HCT116 (cell line): Measurements from ENCODE around the gene OSER1. TPM values are rescaled to one million over a fixed set of nuclear protein-coding genes. Genes with fewer than 3 reads are reported as not detected.

ENCODE experiments used
- ATAC-seq: fragments of 200-7000 bp; cut with Tn5 transposase; 2 replicates; pipeline ENCODE4 v1.9.1; 2020; ENCODE audit warnings: mild to moderate bottlenecking, moderate library complexity
- BruUV-seq: library from RNA; stranded (reverse); fragments of 400-500 nt; replicated peaks from 2 replicates; lab custom pipeline; 2021; lab: Mats Ljungman, UMichigan
- CTCF ChIA-PET: fragments of 300-600 bp; sonication (Branson Sonifier 250); formaldehyde crosslinking; loops from one replicate; lab custom pipeline; 2021; ENCODE audit warnings: antibody characterized with exemption; lab: Charles Lee
- POLR2A ChIA-PET: fragments of 300-600, 350-600 bp; sonication (Branson Sonifier 250); formaldehyde crosslinking; loops from one replicate; lab custom pipeline; 2021; ENCODE audit warnings: antibody characterized with exemption; lab: Charles Lee
- RAD21 ChIA-PET, 2 experiments: fragments of 300-600 bp; sonication (Branson Sonifier 250); formaldehyde crosslinking; loops; one replicate each; lab custom pipeline; 2023; ENCODE audit warnings: low total read pairs in 2 of 2; ENCODE audit not compliant: uncharacterized antibody in 2 of 2, unreplicated experiment in 2 of 2, low non-redundant PET in 1 of 2; lab: Charles Lee
- DNase-seq: peaks from one replicate; pipeline ENCODE4 v3.0.0-alpha.2; 2010; ENCODE audit warnings: low read depth, low spot score
- H2AFZ ChIP-seq: fragments of 200-600 bp; shearing (Covaris generic), sonication (generic); 2 replicates; pipeline ENCODE4 v1.6.1; 2017; ENCODE audit warnings: low read depth, mixed run types, mixed read lengths, antibody characterized with exemption, low read length; ENCODE audit not compliant: poor library complexity, severe bottlenecking
- H3K27ac ChIP-seq: 2 replicates; pipeline ENCODE4 v1.5.1; 2012; ENCODE audit warnings: low read depth, low read length
- H3K27me3 ChIP-seq: fragments of 200-600 bp; sonication (generic); 2 replicates; pipeline ENCODE4 v1.6.1; 2016; ENCODE audit warnings: mixed run types, low read length, mixed read lengths; ENCODE audit not compliant: insufficient read depth
- H3K36me3 ChIP-seq, 2 experiments: fragments of 200-500 bp in 1 of 2; fragments of 200-600 bp in 1 of 2; sonication (Bioruptor generic) in 1 of 2; sonication (generic) in 1 of 2; 2 replicates each; pipeline versions ENCODE4 v1.5.1 to v1.6.1; 2014 to 2016; ENCODE audit warnings: low read length in 2 of 2, inconsistent platforms in 1 of 2, mixed read lengths in 1 of 2, mixed run types in 1 of 2; ENCODE audit not compliant: insufficient read depth in 2 of 2, control insufficient read depth in 1 of 2
- H3K4me1 ChIP-seq, 2 experiments: fragments of 200-600 bp in 1 of 2; sonication (generic) in 1 of 2; 2 replicates each; pipeline versions ENCODE4 v1.5.1 to v1.6.1; 2012 to 2017; ENCODE audit warnings: low read length in 2 of 2, inconsistent platforms in 1 of 2, mild to moderate bottlenecking in 1 of 2, mixed read lengths in 1 of 2, mixed run types in 1 of 2, moderate library complexity in 1 of 2; ENCODE audit not compliant: insufficient read depth in 2 of 2, control insufficient read depth in 1 of 2
- H3K4me2 ChIP-seq: fragments of 200-600 bp; sonication (generic); 2 replicates; pipeline ENCODE4 v1.6.1; 2017; ENCODE audit warnings: mixed run types, low read length, mixed read lengths
- H3K4me3 ChIP-seq, 2 experiments: fragments of 200-600 bp in 1 of 2; sonication (generic) in 1 of 2; replicated peaks in 1 of 2; 2 replicates each; pipeline ENCODE4 v1.5.1; 2011 to 2016; ENCODE audit warnings: low read length in 2 of 2, control low read depth in 1 of 2, low read depth in 1 of 2, mild to moderate bottlenecking in 1 of 2, mixed read lengths in 1 of 2, mixed run types in 1 of 2
- H3K79me2 ChIP-seq: fragments of 200-600 bp; sonication (generic); 2 replicates; pipeline ENCODE4 v1.6.1; 2017; ENCODE audit warnings: mild to moderate bottlenecking, mixed run types, low read length, moderate library complexity, mixed read lengths; ENCODE audit not compliant: insufficient read depth
- H3K9ac ChIP-seq: fragments of 200-600 bp; sonication (generic); 2 replicates; pipeline ENCODE4 v1.6.1; 2016; ENCODE audit warnings: low read length, mixed read lengths
- H3K9me2 ChIP-seq: fragments of 200-600 bp; sonication (generic), shearing (Covaris generic); 2 replicates; pipeline ENCODE4 v1.6.1; 2017; ENCODE audit warnings: mixed run types, mild to moderate bottlenecking, moderate library complexity; ENCODE audit not compliant: insufficient read depth
- H3K9me3 ChIP-seq, 2 experiments: fragments of 200-500 bp in 1 of 2; fragments of 200-600 bp in 1 of 2; sonication (Bioruptor generic) in 1 of 2; sonication (generic) in 1 of 2; 2 replicates each; pipeline ENCODE4 v1.6.1; 2014 to 2017; ENCODE audit warnings: low read length in 2 of 2, mixed read lengths in 2 of 2, inconsistent platforms in 1 of 2, low read depth in 1 of 2, mild to moderate bottlenecking in 1 of 2, mixed run types in 1 of 2, moderate library complexity in 1 of 2; ENCODE audit not compliant: control insufficient read depth in 1 of 2, insufficient read depth in 1 of 2
- H4K20me1 ChIP-seq: fragments of 200-600 bp; sonication (generic), shearing (Covaris generic); 2 replicates; pipeline ENCODE4 v1.6.1; 2017; ENCODE audit warnings: mixed run types, mild to moderate bottlenecking, moderate library complexity; ENCODE audit not compliant: insufficient read depth
- CBX3 ChIP-seq: IDR thresholded peaks from 2 replicates; pipeline ENCODE4 v1.6.1; 2012; ENCODE audit warnings: low read depth
- CEBPB ChIP-seq: IDR thresholded peaks from 2 replicates; pipeline ENCODE4 v1.6.1; 2012; ENCODE audit warnings: low read depth
- ELF1 ChIP-seq: IDR thresholded peaks from 2 replicates; pipeline ENCODE4 v1.6.1; 2012; ENCODE audit warnings: low read depth, borderline replicate concordance
- EZH2 ChIP-seq: fragments of 200-600 bp; sonication (generic); IDR thresholded peaks from 2 replicates; pipeline ENCODE4 v1.6.1; 2017; ENCODE audit warnings: antibody characterized with exemption, mixed run types
- EZH2phosphoT487 ChIP-seq: fragments of 200-600 bp; IDR thresholded peaks from 2 replicates; pipeline ENCODE4 v1.6.1; 2018; ENCODE audit warnings: antibody characterized with exemption, borderline replicate concordance
- FOSL1 ChIP-seq: IDR thresholded peaks from 2 replicates; pipeline ENCODE4 v1.6.1; 2012; ENCODE audit warnings: low read depth
- JUND ChIP-seq: IDR thresholded peaks from 2 replicates; pipeline ENCODE4 v1.6.1; 2012
- POLR2AphosphoS5 ChIP-seq: IDR thresholded peaks from 2 replicates; pipeline ENCODE4 v1.6.1; 2011; ENCODE audit warnings: mild to moderate bottlenecking, low read depth, low read length, moderate library complexity
- RAD21 ChIP-seq: IDR thresholded peaks from 2 replicates; pipeline ENCODE4 v1.6.1; 2012; ENCODE audit warnings: low read depth, mild to moderate bottlenecking
- SIN3A ChIP-seq: IDR thresholded peaks from 2 replicates; pipeline ENCODE4 v1.6.1; 2012; ENCODE audit warnings: low read depth
- SP1 ChIP-seq: IDR thresholded peaks from 2 replicates; pipeline ENCODE4 v1.6.1; 2012; ENCODE audit warnings: low read depth
- SRF ChIP-seq: IDR thresholded peaks from 2 replicates; pipeline ENCODE4 v1.6.1; 2012; ENCODE audit warnings: low read depth
- TCF7L2 ChIP-seq: IDR thresholded peaks from 2 replicates; pipeline ENCODE4 v1.7.0; 2011; ENCODE audit warnings: borderline replicate concordance, inconsistent platforms; ENCODE audit not compliant: insufficient read depth, insufficient read length; ENCODE audit errors: extremely low read depth
- YY1 ChIP-seq: IDR thresholded peaks from 2 replicates; pipeline ENCODE4 v1.6.1; 2011; ENCODE audit warnings: low read length, low read depth, moderate library complexity, mild to moderate bottlenecking; ENCODE audit not compliant: insufficient replicate concordance; ENCODE audit errors: extremely low read depth
- ZFX ChIP-seq: fragments of 450-650 bp; IDR thresholded peaks from 2 replicates; pipeline ENCODE4 v1.6.1; 2017
- ZNF274 ChIP-seq: fragments of 200-500 bp; sonication (Bioruptor generic); IDR thresholded peaks from 2 replicates; pipeline ENCODE4 v1.6.1; 2014; ENCODE audit warnings: mild to moderate bottlenecking, low read depth, low read length, inconsistent platforms
- intact Hi-C: fragments of 100-400 bp; cut with micrococcal nuclease; formaldehyde crosslinking; loops from 2 replicates; pipeline ENCODE4 v1.10.0; 2022
- total RNA-seq: library from RNA; stranded (reverse); gene quantifications from one replicate; pipeline ENCODE4 v1.2.1, GENCODE V29; 2021; ENCODE audit not compliant: unreplicated experiment
- TF ChIP-seq, protein P1 (sequence below): IDR thresholded peaks from 2 replicates; pipeline ENCODE4 v1.6.1; 2012
- TF ChIP-seq, protein P2 (sequence below): IDR thresholded peaks from 2 replicates; pipeline ENCODE4 v1.6.1; 2011; ENCODE audit warnings: mild to moderate bottlenecking, low read length, moderate library complexity; ENCODE audit not compliant: insufficient replicate concordance; ENCODE audit errors: extremely low read depth

OSER1 gene
- total RNA-seq, 1 experiment from 2014 or later, result 28.4 TPM

DNA sequence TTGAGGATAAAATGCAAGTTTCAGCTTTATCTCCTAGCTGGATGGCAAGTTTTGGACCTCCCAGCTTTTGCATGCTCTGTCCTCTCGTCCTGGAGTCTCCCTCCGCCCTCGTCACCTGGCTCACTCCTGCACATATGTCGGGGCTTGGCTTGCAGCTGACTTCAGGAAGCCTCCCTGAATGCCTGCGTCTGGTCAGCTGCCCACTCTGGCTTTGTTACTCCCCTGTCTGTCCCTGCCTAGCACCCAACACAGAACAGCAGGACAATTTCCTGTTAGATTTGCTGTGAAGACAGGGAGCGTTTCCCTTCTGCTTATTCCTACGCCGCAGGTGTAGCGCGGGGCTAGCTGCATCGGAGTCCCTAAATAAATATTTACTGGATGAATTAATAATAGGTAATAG is 29.0 kb downstream of the OSER1 start:
- CTCF ChIA-PET, result no interaction called here
- POLR2A ChIA-PET, result no interaction called here
- intact Hi-C loops, result no loop called here
- DNase-seq, result no peak
- BruUV-seq, result no TSS peak
- no peak for ATAC-seq
- no peak overlapping the region for H3K4me3 ChIP-seq
- peaks cover under 1 to 2% of the 10 kb centered on the region in 2 experiments; a peak in 2 of 4 replicates for H3K4me1 ChIP-seq
- no peak overlapping the region for H2AFZ ChIP-seq
- H3K79me2 ChIP-seq, result no peaks in the 10 kb centered on the region
- H3K9me3 ChIP-seq, result no peaks in the 10 kb centered on the region
- H3K27ac ChIP-seq, result no peak overlapping the region
- H3K9ac ChIP-seq, result no peak overlapping the region
- H3K36me3 ChIP-seq, result no peaks in the 10 kb centered on the region
- no peaks in the 10 kb centered on the region for H3K27me3 ChIP-seq
- RAD21 ChIA-PET, result no interaction called here
- no peak overlapping the region for H3K4me2 ChIP-seq
- TF ChIP-seq SRF, result no peak
- TF ChIP-seq, protein P1, sequence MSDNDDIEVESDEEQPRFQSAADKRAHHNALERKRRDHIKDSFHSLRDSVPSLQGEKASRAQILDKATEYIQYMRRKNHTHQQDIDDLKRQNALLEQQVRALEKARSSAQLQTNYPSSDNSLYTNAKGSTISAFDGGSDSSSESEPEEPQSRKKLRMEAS, result no peak
- no peak for TF ChIP-seq ZNF274
- TF ChIP-seq EZH2phosphoT487, result no peak
- TF ChIP-seq ELF1, result no peak
- TF ChIP-seq TCF7L2, result no peak
- no peaks in the 10 kb centered on the region for H4K20me1 ChIP-seq
- H3K9me2 ChIP-seq, result no peaks in the 10 kb centered on the region

DNA sequence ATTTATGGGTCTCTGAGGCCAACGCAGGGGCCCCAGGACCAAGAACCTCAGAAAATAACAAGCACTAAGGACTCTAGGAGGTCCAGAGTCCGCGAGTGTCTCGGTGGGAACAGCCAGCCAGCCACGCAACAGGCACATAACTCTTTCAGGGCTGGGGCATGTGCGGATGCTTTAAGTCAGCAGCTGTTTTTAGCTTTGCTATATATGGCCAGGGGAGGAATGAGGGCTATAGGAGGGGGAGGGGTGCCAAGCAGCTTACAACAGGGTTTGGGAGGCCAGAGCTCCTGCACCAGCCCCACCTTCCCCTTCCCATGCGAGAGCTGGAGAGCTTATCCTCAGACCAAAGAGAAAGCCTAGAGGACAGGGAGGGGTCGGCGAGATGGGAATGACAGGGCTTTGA is 29.8 kb downstream of the OSER1 start:
- no peak overlapping the region for H3K27ac ChIP-seq
- no peaks in the 10 kb centered on the region for H3K36me3 ChIP-seq
- H3K9ac ChIP-seq, result no peak overlapping the region
- DNase-seq (no peak), ATAC-seq (no peak)
- ChIA-PET CTCF (interaction anchor here (0.7 kb wide), 2 partner anchors 9 to 64 kb away, joined by 4 read pairs; no protein-coding TSS in a partner anchor), POLR2A (no interaction called here), RAD21 (no interaction called here)
- no peak overlapping the region for H3K4me2 ChIP-seq
- no TSS peak for BruUV-seq
- no peaks in the 10 kb centered on the region for H3K4me1 ChIP-seq
- no peaks in the 10 kb centered on the region for H3K27me3 ChIP-seq
- H3K4me3 ChIP-seq, result no peak overlapping the region
- H3K79me2 ChIP-seq, result no peaks in the 10 kb centered on the region
- H4K20me1 ChIP-seq, result no peaks in the 10 kb centered on the region
- no peaks in the 10 kb centered on the region for H3K9me3 ChIP-seq
- H2AFZ ChIP-seq, result no peak overlapping the region
- intact Hi-C loops, result no loop called here
- H3K9me2 ChIP-seq, result no peaks in the 10 kb centered on the region
- TF ChIP-seq POLR2AphosphoS5 (no peak), EZH2 (no peak), RAD21 (no peak), JUND (no peak), ZNF274 (no peak), YY1 (no peak), CBX3 (no peak), TCF7L2 (no peak), CEBPB (no peak), SP1 (no peak), ZFX (no peak), EZH2phosphoT487 (no peak), FOSL1 (no peak), SIN3A (no peak)
- TF ChIP-seq, protein P2, sequence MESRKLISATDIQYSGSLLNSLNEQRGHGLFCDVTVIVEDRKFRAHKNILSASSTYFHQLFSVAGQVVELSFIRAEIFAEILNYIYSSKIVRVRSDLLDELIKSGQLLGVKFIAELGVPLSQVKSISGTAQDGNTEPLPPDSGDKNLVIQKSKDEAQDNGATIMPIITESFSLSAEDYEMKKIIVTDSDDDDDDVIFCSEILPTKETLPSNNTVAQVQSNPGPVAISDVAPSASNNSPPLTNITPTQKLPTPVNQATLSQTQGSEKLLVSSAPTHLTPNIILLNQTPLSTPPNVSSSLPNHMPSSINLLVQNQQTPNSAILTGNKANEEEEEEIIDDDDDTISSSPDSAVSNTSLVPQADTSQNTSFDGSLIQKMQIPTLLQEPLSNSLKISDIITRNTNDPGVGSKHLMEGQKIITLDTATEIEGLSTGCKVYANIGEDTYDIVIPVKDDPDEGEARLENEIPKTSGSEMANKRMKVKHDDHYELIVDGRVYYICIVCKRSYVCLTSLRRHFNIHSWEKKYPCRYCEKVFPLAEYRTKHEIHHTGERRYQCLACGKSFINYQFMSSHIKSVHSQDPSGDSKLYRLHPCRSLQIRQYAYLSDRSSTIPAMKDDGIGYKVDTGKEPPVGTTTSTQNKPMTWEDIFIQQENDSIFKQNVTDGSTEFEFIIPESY, result no peak
